ENCODE results near the gene KRTAP21-1.
A peak's percentile ranks its signal among the peaks of the same experiment; 100 is the strongest.

GRCh38 chr21:30733026-30733425 lies 22.2 kb downstream of the KRTAP21-1 start:
- TF ChIP-seq RAD21 (IDR thresholded peaks at IDR 0.05; ENCODE audit: low read depth) (peak; percentile 14; the same call in 1 of the 2 replicates), CREB1 (IDR thresholded peaks at IDR 0.05; ENCODE audit: low read depth) (no peak), USF1 (IDR thresholded peaks at IDR 0.05) (no peak), TAF1 (IDR thresholded peaks at IDR 0.05; ENCODE audit: low read depth) (no peak)
